Stimulated activated CD4-positive, alpha-beta T cell treated with anti-CD3 and anti-CD28 coated beads, Interleukin-12 subunit alpha, Interleukin-12 subunit beta, amount 100 ng/mL, for 48 hours (primary cell): ENCODE measurements around the gene CHD9.
"Not testable (repeated sequence)": the region's sequence is repeated elsewhere in the genome, so short reads cannot be mapped to it uniquely, and the experiment has no call there.

Experiments used
- DNase-seq, 3 donors: peaks; one replicate each; pipeline ENCODE4 v3.0.0-alpha.2; 2020; ENCODE audit warnings: low read depth in 2 of 3, low spot score in 1 of 3

The CHD9 gene

GRCh38 chr16:53054670-53055485 lies at the start of gene CHD9:
TSS of gene CHD9 (plus strand) at chr16:53054991. CDS start at chr16:53156090, 101,099 bp downstream.
- peak; percentile 50 to 64 (median 61) for DNase-seq

- DNase-seq = no peak
Observed at GRCh38 chr16:53007095-53007494, 47.7 kb upstream of the CHD9 start.

GRCh38 chr16:53014287-53014686 lies 40.5 kb upstream of the CHD9 start:
- no peak for DNase-seq

- no peak for DNase-seq
Observed at GRCh38 chr16:53018834-53019416, 35.9 kb upstream of the CHD9 start.

- DNase-seq = no peak
Observed at GRCh38 chr16:53022374-53022773, 32.4 kb upstream of the CHD9 start.

- DNase-seq = no peak
Observed at GRCh38 chr16:53024045-53024444, 30.7 kb upstream of the CHD9 start.

GRCh38 chr16:53029971-53030370 lies 24.8 kb upstream of the CHD9 start:
- no peak for DNase-seq

GRCh38 chr16:53031323-53031942 lies 23.4 kb upstream of the CHD9 start:
- DNase-seq = no peak

- no peak for DNase-seq
Observed at GRCh38 chr16:53034306-53034705, 20.5 kb upstream of the CHD9 start.

- DNase-seq = no peak
Observed at GRCh38 chr16:53035176-53035942, 19.4 kb upstream of the CHD9 start.

- DNase-seq = no peak
Observed at GRCh38 chr16:53036066-53036465, 18.7 kb upstream of the CHD9 start.

- DNase-seq = not testable (repeated sequence)
Observed at GRCh38 chr16:53036711-53037110, 18.1 kb upstream of the CHD9 start.

- DNase-seq = no peak
Observed at GRCh38 chr16:53040788-53041187, 14.0 kb upstream of the CHD9 start.

- DNase-seq = no peak
Observed at GRCh38 chr16:53041320-53042051, 13.3 kb upstream of the CHD9 start.

GRCh38 chr16:53042235-53042701 lies 12.5 kb upstream of the CHD9 start:
- no peak for DNase-seq

GRCh38 chr16:53043428-53043831 lies 11.4 kb upstream of the CHD9 start:
- no peak for DNase-seq

- DNase-seq = no peak
Observed at GRCh38 chr16:53043986-53044601, 10.7 kb upstream of the CHD9 start.

GRCh38 chr16:53045341-53046220 lies 9.2 kb upstream of the CHD9 start:
- no peak for DNase-seq

GRCh38 chr16:53047515-53047914 lies 7.3 kb upstream of the CHD9 start:
- not testable (repeated sequence) for DNase-seq
